ENCODE measurements around the gene PPP2R5C.

The PPP2R5C gene

GRCh38 chr14:101814934-101815333 is 53.4 kb downstream of the PPP2R5C start:
- TF ChIP-seq, protein P1, sequence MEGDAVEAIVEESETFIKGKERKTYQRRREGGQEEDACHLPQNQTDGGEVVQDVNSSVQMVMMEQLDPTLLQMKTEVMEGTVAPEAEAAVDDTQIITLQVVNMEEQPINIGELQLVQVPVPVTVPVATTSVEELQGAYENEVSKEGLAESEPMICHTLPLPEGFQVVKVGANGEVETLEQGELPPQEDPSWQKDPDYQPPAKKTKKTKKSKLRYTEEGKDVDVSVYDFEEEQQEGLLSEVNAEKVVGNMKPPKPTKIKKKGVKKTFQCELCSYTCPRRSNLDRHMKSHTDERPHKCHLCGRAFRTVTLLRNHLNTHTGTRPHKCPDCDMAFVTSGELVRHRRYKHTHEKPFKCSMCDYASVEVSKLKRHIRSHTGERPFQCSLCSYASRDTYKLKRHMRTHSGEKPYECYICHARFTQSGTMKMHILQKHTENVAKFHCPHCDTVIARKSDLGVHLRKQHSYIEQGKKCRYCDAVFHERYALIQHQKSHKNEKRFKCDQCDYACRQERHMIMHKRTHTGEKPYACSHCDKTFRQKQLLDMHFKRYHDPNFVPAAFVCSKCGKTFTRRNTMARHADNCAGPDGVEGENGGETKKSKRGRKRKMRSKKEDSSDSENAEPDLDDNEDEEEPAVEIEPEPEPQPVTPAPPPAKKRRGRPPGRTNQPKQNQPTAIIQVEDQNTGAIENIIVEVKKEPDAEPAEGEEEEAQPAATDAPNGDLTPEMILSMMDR (conservative IDR thresholded peaks at IDR 0.05; ENCODE audit: low read length): no peak
- DNase-seq (ENCODE audit: low read depth): no peak
- no peak overlapping the region for H3K4me3 ChIP-seq (ENCODE audit: low read length)

DNA sequence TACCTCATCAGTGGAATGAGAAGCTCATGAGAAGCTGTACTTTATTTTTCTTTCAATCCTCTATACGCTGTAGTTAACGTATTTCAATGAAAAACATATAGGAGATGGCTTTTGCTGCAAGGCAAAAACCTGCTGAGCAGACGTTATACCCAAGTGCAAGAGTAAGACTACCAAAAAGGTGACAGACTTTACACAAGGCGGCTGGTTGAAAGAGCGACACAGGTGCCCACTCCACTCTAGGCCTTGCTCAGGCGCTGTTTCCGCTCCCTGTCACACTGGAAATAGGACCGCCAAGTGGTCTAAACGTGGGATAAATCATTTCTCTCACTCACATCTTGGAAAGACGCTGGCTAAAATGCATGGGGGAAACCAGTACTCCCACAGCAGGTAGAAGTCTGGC is 54.5 kb downstream of the PPP2R5C start:
- H3K4me3 ChIP-seq (ENCODE audit: low read length): no peak overlapping the region
- DNase-seq (ENCODE audit: low read depth): no peak
- TF ChIP-seq, protein P1 (conservative IDR thresholded peaks at IDR 0.05; ENCODE audit: low read length): no peak

- no peak for DNase-seq (ENCODE audit: low read depth)
- H3K4me3 ChIP-seq (ENCODE audit: low read length): no peak overlapping the region
- TF ChIP-seq, protein P1 (conservative IDR thresholded peaks at IDR 0.05; ENCODE audit: low read length): no peak
Observed at GRCh38 chr14:101817501-101818001, 56.0 kb downstream of the PPP2R5C start.

DNA sequence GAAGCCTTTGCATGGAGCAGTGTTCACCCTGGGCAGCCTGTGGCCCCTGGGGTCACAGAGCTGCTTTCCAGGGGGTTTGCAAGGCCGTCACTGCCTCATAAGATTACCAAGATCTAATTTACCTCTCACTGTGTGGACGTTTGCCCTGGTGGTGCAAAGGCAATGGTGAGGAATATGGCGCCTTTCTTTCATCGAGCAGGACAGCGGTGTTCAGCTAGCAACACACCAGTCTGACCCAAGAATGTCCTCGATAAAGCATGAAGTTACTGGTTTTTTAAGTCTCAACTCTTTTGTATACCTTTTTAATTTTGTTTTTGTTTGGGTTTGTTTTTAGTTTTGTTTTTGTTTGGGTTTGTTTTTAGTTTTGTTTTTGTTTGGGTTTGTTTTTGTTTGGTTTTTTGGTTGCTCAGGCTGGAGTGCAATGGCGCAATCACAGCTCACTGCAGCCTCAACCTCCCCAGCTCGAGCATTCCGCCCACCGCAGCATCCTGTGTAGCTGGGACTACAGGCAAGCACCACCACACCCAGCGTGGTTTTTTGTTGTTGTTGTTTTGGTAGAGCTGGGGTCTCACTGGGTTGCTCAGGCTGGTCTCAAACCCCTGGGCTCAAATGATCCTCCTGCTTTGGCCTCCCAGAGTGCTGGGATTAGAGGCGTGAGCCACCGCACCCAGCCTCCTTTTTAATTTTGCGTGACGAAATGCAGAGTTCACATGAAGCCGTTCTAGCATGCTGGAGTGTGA is 57.9 kb downstream of the PPP2R5C start:
- H3K4me3 ChIP-seq (ENCODE audit: low read length): no peak overlapping the region
- no peak for DNase-seq (ENCODE audit: low read depth)
- TF ChIP-seq, protein P1 (conservative IDR thresholded peaks at IDR 0.05; ENCODE audit: low read length): no peak

- TF ChIP-seq, protein P1 (conservative IDR thresholded peaks at IDR 0.05; ENCODE audit: low read length): no peak
- DNase-seq (ENCODE audit: low read depth): no peak
- no peak overlapping the region for H3K4me3 ChIP-seq (ENCODE audit: low read length)
Observed at GRCh38 chr14:101820283-101820798, 58.8 kb downstream of the PPP2R5C start.

GRCh38 chr14:101821528-101821927 is 60.0 kb downstream of the PPP2R5C start:
- H3K4me3 ChIP-seq (ENCODE audit: low read length): no peak overlapping the region
- TF ChIP-seq, protein P1 (conservative IDR thresholded peaks at IDR 0.05; ENCODE audit: low read length): no peak
- DNase-seq (ENCODE audit: low read depth): no peak

- H3K4me3 ChIP-seq (ENCODE audit: low read length): no peak overlapping the region
- no peak for DNase-seq (ENCODE audit: low read depth)
- TF ChIP-seq, protein P1 (conservative IDR thresholded peaks at IDR 0.05; ENCODE audit: low read length): no peak
Observed at GRCh38 chr14:101823066-101823465, 61.6 kb downstream of the PPP2R5C start.
